T47D (cell line): ENCODE results near the gene RARB.
A peak's percentile ranks its signal among the peaks of the same experiment; 100 is the strongest.

Experiments
- DNase-seq, 2 experiments: peaks; one replicate each; pipeline versions ENCODE4 v3.0.0 to v3.0.0-alpha.2; 2011 to 2012; ENCODE audit warnings: low read depth in 1 of 2, low spot score in 1 of 2
- JUND ChIP-seq: IDR thresholded peaks from 2 replicates; pipeline ENCODE4 v1.6.1; 2012; ENCODE audit warnings: low read depth
- in situ Hi-C: cut with HindIII; loops from 2 replicates; pipeline ENCODE4 v1.10.0; 2016; ENCODE audit warnings: low sequenced_read_pairs, low pct_unique_long_range_greater_than_20kb

Gene RARB

GRCh38 chr3:25472731-25473130 is 44.7 kb downstream of the RARB start:
- in situ Hi-C loops, result no loop called here
- TF ChIP-seq JUND, result no peak
- DNase-seq, result no peak

DNA sequence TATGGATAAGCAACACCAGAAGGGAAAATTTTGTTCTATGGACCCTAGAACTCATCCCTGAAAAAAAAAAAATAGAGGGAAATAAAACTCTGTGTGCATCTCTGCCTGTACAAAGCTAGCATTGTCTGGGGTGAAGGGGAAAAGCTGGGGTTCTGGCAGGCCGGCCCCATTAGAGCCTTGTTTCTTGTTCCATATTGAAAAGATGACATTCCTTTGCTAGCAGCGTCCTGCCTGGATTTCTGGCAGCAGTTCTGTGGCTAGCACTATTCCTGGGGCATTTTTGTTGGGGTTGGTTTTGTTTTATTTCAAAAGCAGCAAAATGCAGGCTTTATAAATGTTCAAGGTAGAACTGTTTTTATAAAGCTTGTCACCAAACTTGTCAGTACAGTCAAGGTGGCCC is 45.2 kb downstream of the RARB start:
- in situ Hi-C loops, result no loop called here
- TF ChIP-seq JUND, result no peak
- DNase-seq, result peak in 1 of 2 experiments; percentile 50

DNA sequence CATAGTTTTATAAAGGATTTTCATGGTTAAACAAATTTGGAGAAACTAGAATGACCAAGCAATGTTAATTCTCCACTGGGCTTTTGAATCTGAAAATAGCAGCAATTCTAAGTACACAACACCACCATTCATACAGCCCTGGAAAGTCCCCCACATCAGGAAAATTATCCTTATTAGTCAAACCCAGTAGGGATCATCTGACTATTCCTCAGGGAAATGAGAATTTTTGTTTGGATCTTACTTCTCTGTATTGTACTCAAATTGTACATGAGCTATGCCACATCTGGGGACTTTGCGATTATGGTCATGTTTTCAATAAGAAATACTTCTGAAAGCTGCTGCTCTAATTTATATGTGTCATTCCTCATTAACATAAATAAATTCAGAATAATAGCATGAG is 46.0 kb downstream of the RARB start:
- in situ Hi-C loops, result no loop called here
- DNase-seq, result no peak
- no peak for TF ChIP-seq JUND

- TF ChIP-seq JUND, result no peak
- no peak for DNase-seq
- in situ Hi-C loops, result no loop called here
Observed at GRCh38 chr3:25476639-25477038, 48.6 kb downstream of the RARB start.

DNA sequence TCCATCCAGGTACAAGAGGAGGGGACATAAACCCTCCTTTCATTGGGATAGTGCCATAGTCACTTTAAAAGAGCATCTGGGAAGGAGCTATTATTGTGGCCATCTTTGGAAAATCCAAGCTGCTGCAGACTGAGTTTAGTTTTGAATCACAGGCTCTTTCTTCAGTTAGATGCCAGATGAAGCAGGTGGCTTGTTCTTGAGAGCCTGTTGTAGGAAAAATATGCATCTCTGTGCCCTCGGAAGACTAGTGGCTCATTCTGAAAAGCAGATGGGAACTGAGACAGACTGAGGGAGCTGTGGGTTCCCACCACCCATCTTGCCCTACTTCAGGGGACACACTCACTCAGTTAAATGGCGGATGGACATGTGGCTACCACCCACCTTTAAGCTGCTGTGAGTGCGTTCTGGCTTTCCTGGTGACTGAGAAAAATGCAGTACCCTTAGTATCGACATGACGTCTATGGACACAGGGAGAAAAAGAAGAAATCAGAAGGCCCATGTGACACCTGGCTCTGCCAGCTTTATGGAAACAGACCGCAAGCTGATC is 50.2 kb downstream of the RARB start:
- TF ChIP-seq JUND, result no peak
- no peak for DNase-seq
- in situ Hi-C loops, result no loop called here

GRCh38 chr3:25478964-25479726 is 51.1 kb downstream of the RARB start:
- in situ Hi-C loops, result no loop called here
- TF ChIP-seq JUND, result no peak
- DNase-seq, result no peak

DNA sequence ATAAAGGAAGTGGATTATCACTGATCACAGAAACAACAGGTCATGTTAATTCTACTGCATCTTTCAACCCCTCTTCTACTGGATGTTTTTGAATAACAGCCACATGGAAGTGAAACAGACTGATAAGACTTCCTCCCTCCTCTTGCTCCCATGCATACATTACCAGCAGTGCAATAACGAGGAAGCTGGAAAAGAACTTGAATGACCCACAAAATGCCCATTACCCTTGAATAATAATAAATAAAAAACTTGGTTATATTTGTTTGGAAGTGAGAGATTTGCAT is 51.6 kb downstream of the RARB start:
- in situ Hi-C loops, result no loop called here
- no peak for TF ChIP-seq JUND

DNA sequence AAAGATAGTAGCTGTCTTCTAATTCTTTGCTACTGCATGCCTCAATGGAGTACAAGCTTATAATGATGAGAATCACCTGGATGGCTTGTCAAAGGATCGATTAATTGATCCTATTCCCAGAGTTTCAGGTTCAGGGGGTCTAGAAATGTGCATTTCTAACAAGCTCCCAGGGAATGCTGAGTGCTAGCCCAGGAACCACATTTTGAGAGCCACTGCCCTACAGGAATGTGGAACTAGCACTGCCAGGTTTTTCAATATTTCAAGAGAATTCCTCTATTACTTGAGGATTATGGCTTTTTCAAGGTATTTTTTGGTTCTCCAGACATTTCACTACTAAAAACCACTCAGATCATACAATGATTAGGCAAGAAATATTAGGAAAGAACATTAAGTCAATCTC is 52.7 kb downstream of the RARB start:
- no peak for DNase-seq
- in situ Hi-C loops, result no loop called here
- no peak for TF ChIP-seq JUND

More for the DNA sequence above, 51.6 kb downstream of the RARB start:
- no peak for DNase-seq

DNA sequence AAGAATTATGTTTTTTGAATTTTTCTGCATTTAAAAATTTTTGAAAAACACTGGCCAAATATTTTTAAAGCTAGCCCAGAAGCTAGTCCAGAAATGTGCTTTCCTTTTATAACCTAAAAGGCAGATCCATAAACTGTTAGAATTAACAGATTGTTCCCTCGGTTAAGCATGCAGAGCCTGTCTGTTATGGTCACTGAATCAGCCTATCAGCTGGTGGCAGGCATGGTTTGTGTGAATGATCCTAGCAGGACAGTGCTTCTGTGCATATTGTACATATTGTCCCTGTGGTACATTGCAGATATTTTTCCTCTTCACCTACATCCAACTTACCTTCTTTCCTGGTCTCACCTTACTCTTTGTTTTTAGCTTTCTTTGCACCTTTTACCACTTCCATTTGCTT is 53.3 kb downstream of the RARB start:
- DNase-seq, result no peak
- no peak for TF ChIP-seq JUND
- in situ Hi-C loops, result no loop called here

- no peak for TF ChIP-seq JUND
- in situ Hi-C loops, result no loop called here
- no peak for DNase-seq
Observed at GRCh38 chr3:25483456-25483855, 55.4 kb downstream of the RARB start.

- DNase-seq, result no peak
- in situ Hi-C loops, result no loop called here
- no peak for TF ChIP-seq JUND
Observed at GRCh38 chr3:25485673-25486072, 57.6 kb downstream of the RARB start.

DNA sequence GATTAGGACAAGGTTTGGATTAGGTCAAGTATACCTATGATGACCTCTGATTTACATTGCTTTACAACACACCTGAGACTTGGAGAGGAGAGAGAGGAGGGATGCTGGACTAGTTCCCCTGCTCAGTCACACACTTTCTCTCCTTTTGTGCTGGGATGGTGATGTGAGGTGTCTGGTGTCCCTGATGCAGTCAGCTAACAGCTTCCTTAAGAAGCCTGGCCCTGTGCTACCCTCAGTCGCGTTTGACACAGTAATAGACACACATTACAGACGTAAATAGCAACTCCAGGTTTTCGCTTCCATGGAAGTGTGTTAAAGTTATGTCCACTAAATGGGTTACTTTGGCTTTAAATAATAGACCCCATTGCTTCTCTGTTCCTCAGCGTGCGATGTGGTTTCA is 58.9 kb downstream of the RARB start:
- DNase-seq, result no peak
- TF ChIP-seq JUND, result no peak
- in situ Hi-C loops, result no loop called here

DNA sequence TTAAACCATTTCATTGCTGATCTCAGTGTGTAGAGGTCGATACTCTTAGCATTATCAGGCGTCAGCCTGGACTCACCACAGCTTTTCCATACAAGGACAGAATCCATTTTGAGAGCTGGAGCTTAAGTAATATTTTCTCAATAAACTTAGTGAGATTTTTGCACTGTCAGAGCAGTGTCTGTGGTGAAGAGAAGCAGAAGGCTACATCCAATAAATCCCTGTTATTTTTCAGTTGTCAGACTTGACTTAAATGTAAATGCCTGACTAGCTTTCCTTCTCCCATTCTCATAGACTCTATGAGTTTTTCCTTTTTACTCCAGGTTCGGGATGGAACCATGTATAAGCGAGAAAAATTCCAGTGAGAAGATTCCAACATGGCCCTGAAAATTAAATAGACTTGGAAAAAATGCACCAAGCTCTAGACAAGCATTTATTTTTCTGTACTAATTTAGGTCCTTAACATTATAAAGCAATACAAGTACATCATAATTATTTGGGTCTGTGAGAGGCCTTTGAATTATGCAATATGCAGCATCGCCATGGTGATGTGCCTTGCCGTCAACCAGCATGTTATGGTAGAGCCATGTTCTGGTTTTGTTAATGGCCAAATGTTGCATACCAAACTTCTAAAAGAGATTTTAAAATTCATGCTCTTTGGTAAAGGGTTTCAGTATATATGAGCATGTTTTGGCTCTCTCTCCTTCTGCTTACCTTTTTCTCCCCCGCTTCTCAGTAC is 62.0 kb downstream of the RARB start:
- no peak for TF ChIP-seq JUND
- DNase-seq, result no peak
- in situ Hi-C loops, result no loop called here

DNA sequence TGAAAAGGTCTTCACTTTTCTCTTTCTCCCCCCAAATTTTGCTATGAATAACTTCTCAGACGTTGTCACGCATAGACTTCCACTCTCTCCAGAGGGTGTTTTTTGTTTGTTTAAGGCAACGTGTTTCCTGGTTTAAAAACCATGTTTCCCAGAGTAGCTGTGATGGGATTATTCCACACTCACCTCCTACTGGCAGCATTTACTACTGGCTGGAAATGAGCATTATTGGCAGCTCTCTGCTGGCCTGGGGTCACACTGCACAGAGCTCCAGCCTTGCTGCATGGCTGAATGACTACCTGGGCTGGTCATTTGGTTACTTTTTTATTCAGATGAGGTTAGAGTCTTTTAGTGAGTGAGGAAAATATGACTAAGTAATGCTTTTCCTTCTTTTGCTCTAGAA is 65.2 kb downstream of the RARB start:
- DNase-seq, result no peak
- in situ Hi-C loops, result no loop called here
- TF ChIP-seq JUND, result no peak
